Natural killer cell (primary cell): ENCODE results near the gene TBCCD1. TPM values are rescaled to one million over a fixed set of nuclear protein-coding genes. Genes with fewer than 3 reads are reported as not detected.

Experiments
- ATAC-seq, 3 donors: fragments of 150-1000 bp in 2 of 3; fragments of 200-7000 bp in 1 of 3; cut with Tn5 transposase; 1 replicate in 1 of 3; 2 replicates in 2 of 3; pipeline ENCODE4 v1.10.0; 2021; ENCODE audit warnings: mild to moderate bottlenecking in 2 of 3, moderate library complexity in 2 of 3
- DNase-seq, 2 donors: peaks; one replicate each; pipeline versions ENCODE4 v3.0.0 to v3.0.0-alpha.2; 2013 to 2021; ENCODE audit warnings: mixed read lengths in 1 of 2
- H3K27ac ChIP-seq: one replicate; pipeline ENCODE4 v1.5.1; 2013; ENCODE audit warnings: mild to moderate bottlenecking, low read length
- H3K27me3 ChIP-seq: one replicate; pipeline ENCODE4 v1.6.1; 2013; ENCODE audit warnings: low read length; ENCODE audit not compliant: control insufficient read depth, insufficient read depth
- H3K36me3 ChIP-seq: one replicate; pipeline ENCODE4 v1.6.1; 2013; ENCODE audit warnings: low read length; ENCODE audit not compliant: control insufficient read depth, insufficient read depth
- H3K4me1 ChIP-seq: one replicate; pipeline ENCODE4 v1.6.1; 2013; ENCODE audit warnings: low read length; ENCODE audit not compliant: control insufficient read depth, insufficient read depth
- H3K4me3 ChIP-seq: one replicate; pipeline ENCODE4 v1.5.1; 2013; ENCODE audit warnings: low read length
- H3K9me3 ChIP-seq: one replicate; pipeline ENCODE4 v1.6.1; 2013; ENCODE audit warnings: low read length; ENCODE audit not compliant: control insufficient read depth, insufficient read depth
- H3K27ac Mint-ChIP-seq, 2 donors: one replicate each; pipeline ENCODE4 v1.8.0; 2022; ENCODE audit warnings: mild to moderate bottlenecking in 2 of 2, mixed read lengths in 2 of 2, moderate library complexity in 1 of 2
- H3K27me3 Mint-ChIP-seq, 2 donors: one replicate each; pipeline ENCODE4 v1.8.0; 2022; ENCODE audit warnings: low read depth in 2 of 2, mixed read lengths in 2 of 2
- H3K36me3 Mint-ChIP-seq: one replicate; pipeline ENCODE4 v1.8.0; 2022; ENCODE audit warnings: mixed read lengths
- H3K4me1 Mint-ChIP-seq, 2 donors: one replicate each; pipeline ENCODE4 v1.8.0; 2022; ENCODE audit warnings: mixed read lengths in 2 of 2
- H3K4me3 Mint-ChIP-seq: one replicate; pipeline ENCODE4 v1.8.0; 2022; ENCODE audit warnings: mild to moderate bottlenecking, moderate library complexity, mixed read lengths
- H3K9me3 Mint-ChIP-seq, 2 donors: one replicate each; pipeline ENCODE4 v1.8.0; 2022; ENCODE audit warnings: mixed read lengths in 2 of 2
- CTCF ChIP-seq: fragments of 200-600 bp; IDR thresholded peaks from one replicate; pipeline ENCODE4 v1.8.0; 2022; ENCODE audit warnings: antibody characterized with exemption
- WGBS: methylation state at CpG from one replicate; pipeline ENCODE4 v1.1.7; 2013; ENCODE audit warnings: missing lambda C conversion rate; ENCODE audit not compliant: insufficient coverage; 5-methylcytosine and 5-hydroxymethylcytosine counted together
- intact Hi-C: fragments of 100-400 bp; cut with micrococcal nuclease; formaldehyde crosslinking; loops from one replicate; pipeline ENCODE4 v1.14.2; 2022
- total RNA-seq, 4 donors: library from RNA; stranded (reverse); fragments of 120-200 nt in 1 of 4; gene quantifications; one replicate each; pipeline versions ENCODE4 v1.2.3 to v1.2.4, GENCODE V29; 2013 to 2022

Gene TBCCD1
- total RNA-seq, 3 donors from 2014 or later (not counting 1 experiment from before 2014, with no cell fraction given): 16.8 to 23.0 (median 20.3) TPM

DNA sequence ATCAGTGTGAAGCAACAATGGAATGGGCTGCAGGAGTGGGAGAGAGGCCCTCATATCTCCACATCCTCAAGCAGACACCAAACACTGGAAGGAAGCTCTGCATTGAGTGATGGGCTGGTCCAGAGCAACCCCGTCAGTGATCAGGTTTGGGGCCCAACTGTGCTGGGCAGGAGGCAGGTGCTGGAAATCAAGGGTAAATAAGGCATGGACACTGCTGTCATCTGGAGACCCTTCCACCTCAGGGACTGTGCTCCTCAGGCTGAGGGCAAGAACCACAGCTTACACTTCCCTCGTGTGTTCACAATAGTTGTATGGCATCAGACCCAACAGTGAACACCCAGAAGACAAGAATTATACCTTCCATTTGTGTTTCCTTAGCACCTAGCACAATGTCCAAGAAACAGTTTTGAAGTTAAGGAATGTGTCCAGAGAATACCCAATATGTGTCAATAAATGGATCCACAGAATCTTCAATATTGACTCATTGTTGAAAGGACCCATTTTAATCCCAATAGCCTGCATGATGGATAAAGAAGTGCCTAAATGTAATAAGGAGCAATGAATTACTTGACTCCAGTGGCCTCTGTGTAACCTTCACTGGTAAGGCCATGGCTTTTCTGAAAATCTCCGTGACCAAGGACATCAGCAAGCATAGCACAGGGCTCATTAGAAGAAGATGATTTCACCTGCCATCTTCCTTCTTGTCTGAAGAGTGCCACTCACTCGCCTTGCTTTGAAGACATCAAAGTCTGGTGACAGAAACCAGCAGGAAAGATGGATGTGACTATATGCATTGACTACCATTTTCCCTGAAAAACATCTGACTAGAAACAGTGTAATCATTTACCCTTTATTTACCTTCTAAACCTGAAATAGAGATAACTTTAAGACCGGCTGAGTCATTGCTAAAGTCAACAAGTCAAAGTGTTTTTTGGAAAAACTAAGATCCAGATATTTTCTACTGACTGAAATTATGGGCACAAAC lies 38.7 kb upstream of the TBCCD1 start:
- 92% methylated on average over 5 of the region's 5 CpGs for WGBS
- no peaks in the 10 kb centered on the region for H3K9me3 ChIP-seq
- Mint-ChIP-seq H3K27ac (no peak overlapping the region), H3K9me3 (no peaks in the 10 kb centered on the region), H3K4me3 (no peak overlapping the region), H3K36me3 (no peaks in the 10 kb centered on the region), H3K27me3 (peaks cover 0 to 8% of the 10 kb centered on the region in 2 donors), H3K4me1 (no peaks in the 10 kb centered on the region)
- no peaks in the 10 kb centered on the region for H3K36me3 ChIP-seq
- no peak for TF ChIP-seq CTCF
- H3K4me1 ChIP-seq: no peaks in the 10 kb centered on the region
- intact Hi-C loops: no loop called here
- no peak overlapping the region for H3K27ac ChIP-seq
- H3K27me3 ChIP-seq: no peaks in the 10 kb centered on the region
- no peak overlapping the region for H3K4me3 ChIP-seq
- DNase-seq (no peak), ATAC-seq (no peak)

- Histone ChIP-seq H3K27ac (no peak overlapping the region), H3K27me3 (no peaks in the 10 kb centered on the region), H3K4me3 (no peak overlapping the region), H3K4me1 (no peaks in the 10 kb centered on the region), H3K36me3 (no peaks in the 10 kb centered on the region), H3K9me3 (no peaks in the 10 kb centered on the region)
- Mint-ChIP-seq H3K36me3 (no peaks in the 10 kb centered on the region), H3K27me3 (peaks cover 0 to 8% of the 10 kb centered on the region in 2 donors), H3K27ac (no peak overlapping the region), H3K4me1 (no peaks in the 10 kb centered on the region), H3K9me3 (no peaks in the 10 kb centered on the region), H3K4me3 (no peak overlapping the region)
- TF ChIP-seq CTCF: no peak
- no peak for ATAC-seq
- no peak for DNase-seq
- intact Hi-C loops: no loop called here
Observed at GRCh38 chr3:186605078-186605477, 37.9 kb upstream of the TBCCD1 start.

DNA sequence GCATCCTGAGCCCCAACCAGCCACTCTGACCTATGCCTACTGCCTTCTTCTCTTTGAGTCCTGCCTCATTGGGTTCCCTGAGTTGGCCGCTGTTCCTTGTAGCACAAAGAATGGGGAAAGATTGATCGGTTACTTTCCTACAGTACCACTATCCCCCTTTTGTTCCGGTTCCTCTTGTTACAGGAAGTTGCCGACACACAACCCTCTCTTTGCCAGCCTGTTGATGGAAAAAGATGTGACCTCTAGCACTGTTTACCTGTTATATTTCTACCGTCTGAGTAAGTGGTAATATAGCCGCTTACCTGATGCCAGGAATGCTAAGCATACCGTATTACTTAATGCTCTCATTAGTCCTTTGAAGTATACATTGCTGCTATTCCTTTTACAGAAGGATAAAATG lies 36.0 kb upstream of the TBCCD1 start:
- H3K4me1 Mint-ChIP-seq: no peaks in the 10 kb centered on the region
- no peak overlapping the region for H3K4me3 Mint-ChIP-seq
- no peaks in the 10 kb centered on the region for H3K27me3 ChIP-seq
- intact Hi-C loops: no loop called here
- no peaks in the 10 kb centered on the region for H3K36me3 ChIP-seq
- WGBS: 95% methylated on average over 7 of the region's 7 CpGs
- no peak overlapping the region for H3K4me3 ChIP-seq
- no peak for ATAC-seq
- H3K27ac Mint-ChIP-seq: no peak overlapping the region
- H3K9me3 ChIP-seq: no peaks in the 10 kb centered on the region
- no peak overlapping the region for H3K27ac ChIP-seq
- TF ChIP-seq CTCF: no peak
- no peaks in the 10 kb centered on the region for H3K36me3 Mint-ChIP-seq
- H3K9me3 Mint-ChIP-seq: no peaks in the 10 kb centered on the region
- DNase-seq: no peak
- H3K4me1 ChIP-seq: no peaks in the 10 kb centered on the region
- peaks cover 0 to 8% of the 10 kb centered on the region in 2 donors for H3K27me3 Mint-ChIP-seq
